WTC11 (cell line): ENCODE data around the gene CEMIP. TPM values are rescaled to one million over a fixed set of nuclear protein-coding genes. Genes with fewer than 3 reads are reported as not detected.

Experiments
- CREB1 ChIP-seq: sonication (generic); formaldehyde crosslinking; IDR thresholded peaks from 2 replicates; pipeline ENCODE4 v1.8.0; 2023; ENCODE audit warnings: mild to moderate bottlenecking, missing genetic modification reagents
- CREM ChIP-seq: sonication (generic); formaldehyde crosslinking; IDR thresholded peaks from 2 replicates; pipeline ENCODE4 v1.8.1; 2022; ENCODE audit warnings: mild to moderate bottlenecking, missing genetic modification reagents, moderate library complexity
- FOXJ3 ChIP-seq: sonication (generic); formaldehyde crosslinking; IDR thresholded peaks from 2 replicates; pipeline ENCODE4 v1.9.0; 2021; ENCODE audit warnings: missing genetic modification reagents, mild to moderate bottlenecking, borderline replicate concordance
- GABPB1 ChIP-seq: sonication (generic); formaldehyde crosslinking; IDR thresholded peaks from 2 replicates; pipeline ENCODE4 v1.8.1; 2023; ENCODE audit warnings: mild to moderate bottlenecking, missing genetic modification reagents
- MAX ChIP-seq: sonication (generic); formaldehyde crosslinking; IDR thresholded peaks from 2 replicates; pipeline ENCODE4 v1.8.0; 2022; ENCODE audit warnings: mild to moderate bottlenecking, missing genetic modification reagents
- OVOL2 ChIP-seq: fragments of 250-450 bp; sonication (Bioruptor Pico); IDR thresholded peaks from 2 replicates; pipeline ENCODE4 v1.9.0; 2021; ENCODE audit warnings: mild to moderate bottlenecking, borderline replicate concordance
- STAT6 ChIP-seq: sonication (generic); formaldehyde crosslinking; conservative IDR thresholded peaks from 2 replicates; pipeline ENCODE4 v1.8.1; 2023; ENCODE audit warnings: mild to moderate bottlenecking, low read depth, missing genetic modification reagents, moderate library complexity
- TEAD1 ChIP-seq: sonication (generic); formaldehyde crosslinking; IDR thresholded peaks from 2 replicates; pipeline ENCODE4 v1.8.0; 2022; ENCODE audit warnings: mild to moderate bottlenecking, missing genetic modification reagents
- USF1 ChIP-seq: sonication (generic); formaldehyde crosslinking; IDR thresholded peaks from 2 replicates; pipeline ENCODE4 v1.8.0; 2022; ENCODE audit warnings: mild to moderate bottlenecking, missing genetic modification reagents
- ZBTB21 ChIP-seq: sonication (generic); formaldehyde crosslinking; IDR thresholded peaks from 2 replicates; pipeline ENCODE4 v1.8.1; 2023; ENCODE audit warnings: mild to moderate bottlenecking, missing genetic modification reagents, borderline replicate concordance
- ZNF425 ChIP-seq: fragments of 250-450 bp; sonication (Bioruptor Pico); conservative IDR thresholded peaks from 2 replicates; pipeline ENCODE4 v1.9.0; 2021; ENCODE audit warnings: mild to moderate bottlenecking
- total RNA-seq: library from RNA; stranded (reverse); gene quantifications from 3 replicates; pipeline ENCODE4 v1.2.3, GENCODE V29; 2021
- TF ChIP-seq, protein P1 (sequence below): sonication (generic); formaldehyde crosslinking; IDR thresholded peaks from 2 replicates; pipeline ENCODE4 v1.8.1; 2022; ENCODE audit warnings: low read depth, missing genetic modification reagents, borderline replicate concordance
- TF ChIP-seq, protein P2 (sequence below): sonication (generic); formaldehyde crosslinking; IDR thresholded peaks from 2 replicates; pipeline ENCODE4 v1.8.1; 2023; ENCODE audit warnings: mild to moderate bottlenecking, missing genetic modification reagents
- TF ChIP-seq, protein P3 (sequence below): sonication (generic); formaldehyde crosslinking; IDR thresholded peaks from 2 replicates; pipeline ENCODE4 v1.8.0; 2023; ENCODE audit warnings: missing genetic modification reagents, mild to moderate bottlenecking, borderline replicate concordance

The CEMIP gene
- total RNA-seq, 1 experiment from 2014 or later = 0.87 TPM

GRCh38 chr15:80904998-80905397 is 125.8 kb downstream of the CEMIP start (continued):
- TF ChIP-seq STAT6 (CRISPR knock-in tag) = no peak
- TF ChIP-seq CREM (CRISPR knock-in tag) = no peak
- no peak for TF ChIP-seq USF1 (CRISPR knock-in tag)
- no peak for TF ChIP-seq ZNF425 (CRISPR knock-in tag)
- no peak for TF ChIP-seq OVOL2 (CRISPR knock-in tag)
- no peak for TF ChIP-seq GABPB1 (CRISPR knock-in tag)
- TF ChIP-seq MAX (CRISPR knock-in tag) = no peak
- TF ChIP-seq, protein P1, sequence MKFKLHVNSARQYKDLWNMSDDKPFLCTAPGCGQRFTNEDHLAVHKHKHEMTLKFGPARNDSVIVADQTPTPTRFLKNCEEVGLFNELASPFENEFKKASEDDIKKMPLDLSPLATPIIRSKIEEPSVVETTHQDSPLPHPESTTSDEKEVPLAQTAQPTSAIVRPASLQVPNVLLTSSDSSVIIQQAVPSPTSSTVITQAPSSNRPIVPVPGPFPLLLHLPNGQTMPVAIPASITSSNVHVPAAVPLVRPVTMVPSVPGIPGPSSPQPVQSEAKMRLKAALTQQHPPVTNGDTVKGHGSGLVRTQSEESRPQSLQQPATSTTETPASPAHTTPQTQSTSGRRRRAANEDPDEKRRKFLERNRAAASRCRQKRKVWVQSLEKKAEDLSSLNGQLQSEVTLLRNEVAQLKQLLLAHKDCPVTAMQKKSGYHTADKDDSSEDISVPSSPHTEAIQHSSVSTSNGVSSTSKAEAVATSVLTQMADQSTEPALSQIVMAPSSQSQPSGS = no peak
- TF ChIP-seq TEAD1 = no peak
- TF ChIP-seq, protein P2, sequence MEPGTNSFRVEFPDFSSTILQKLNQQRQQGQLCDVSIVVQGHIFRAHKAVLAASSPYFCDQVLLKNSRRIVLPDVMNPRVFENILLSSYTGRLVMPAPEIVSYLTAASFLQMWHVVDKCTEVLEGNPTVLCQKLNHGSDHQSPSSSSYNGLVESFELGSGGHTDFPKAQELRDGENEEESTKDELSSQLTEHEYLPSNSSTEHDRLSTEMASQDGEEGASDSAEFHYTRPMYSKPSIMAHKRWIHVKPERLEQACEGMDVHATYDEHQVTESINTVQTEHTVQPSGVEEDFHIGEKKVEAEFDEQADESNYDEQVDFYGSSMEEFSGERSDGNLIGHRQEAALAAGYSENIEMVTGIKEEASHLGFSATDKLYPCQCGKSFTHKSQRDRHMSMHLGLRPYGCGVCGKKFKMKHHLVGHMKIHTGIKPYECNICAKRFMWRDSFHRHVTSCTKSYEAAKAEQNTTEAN (CRISPR knock-in tag) = no peak
- no peak for TF ChIP-seq ZBTB21 (CRISPR knock-in tag)
- no peak for TF ChIP-seq FOXJ3 (CRISPR knock-in tag)
- TF ChIP-seq CREB1 (CRISPR knock-in tag) = no peak
- TF ChIP-seq, protein P3, sequence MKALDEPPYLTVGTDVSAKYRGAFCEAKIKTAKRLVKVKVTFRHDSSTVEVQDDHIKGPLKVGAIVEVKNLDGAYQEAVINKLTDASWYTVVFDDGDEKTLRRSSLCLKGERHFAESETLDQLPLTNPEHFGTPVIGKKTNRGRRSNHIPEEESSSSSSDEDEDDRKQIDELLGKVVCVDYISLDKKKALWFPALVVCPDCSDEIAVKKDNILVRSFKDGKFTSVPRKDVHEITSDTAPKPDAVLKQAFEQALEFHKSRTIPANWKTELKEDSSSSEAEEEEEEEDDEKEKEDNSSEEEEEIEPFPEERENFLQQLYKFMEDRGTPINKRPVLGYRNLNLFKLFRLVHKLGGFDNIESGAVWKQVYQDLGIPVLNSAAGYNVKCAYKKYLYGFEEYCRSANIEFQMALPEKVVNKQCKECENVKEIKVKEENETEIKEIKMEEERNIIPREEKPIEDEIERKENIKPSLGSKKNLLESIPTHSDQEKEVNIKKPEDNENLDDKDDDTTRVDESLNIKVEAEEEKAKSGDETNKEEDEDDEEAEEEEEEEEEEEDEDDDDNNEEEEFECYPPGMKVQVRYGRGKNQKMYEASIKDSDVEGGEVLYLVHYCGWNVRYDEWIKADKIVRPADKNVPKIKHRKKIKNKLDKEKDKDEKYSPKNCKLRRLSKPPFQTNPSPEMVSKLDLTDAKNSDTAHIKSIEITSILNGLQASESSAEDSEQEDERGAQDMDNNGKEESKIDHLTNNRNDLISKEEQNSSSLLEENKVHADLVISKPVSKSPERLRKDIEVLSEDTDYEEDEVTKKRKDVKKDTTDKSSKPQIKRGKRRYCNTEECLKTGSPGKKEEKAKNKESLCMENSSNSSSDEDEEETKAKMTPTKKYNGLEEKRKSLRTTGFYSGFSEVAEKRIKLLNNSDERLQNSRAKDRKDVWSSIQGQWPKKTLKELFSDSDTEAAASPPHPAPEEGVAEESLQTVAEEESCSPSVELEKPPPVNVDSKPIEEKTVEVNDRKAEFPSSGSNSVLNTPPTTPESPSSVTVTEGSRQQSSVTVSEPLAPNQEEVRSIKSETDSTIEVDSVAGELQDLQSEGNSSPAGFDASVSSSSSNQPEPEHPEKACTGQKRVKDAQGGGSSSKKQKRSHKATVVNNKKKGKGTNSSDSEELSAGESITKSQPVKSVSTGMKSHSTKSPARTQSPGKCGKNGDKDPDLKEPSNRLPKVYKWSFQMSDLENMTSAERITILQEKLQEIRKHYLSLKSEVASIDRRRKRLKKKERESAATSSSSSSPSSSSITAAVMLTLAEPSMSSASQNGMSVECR (CRISPR knock-in tag) = no peak
